WTC11 (cell line): ENCODE measurements around the gene IRX3. TPM values are rescaled to one million over a fixed set of nuclear protein-coding genes. Genes with fewer than 3 reads are reported as not detected.

Experiments
- ATAC-seq: fragments of 200-7000 bp; cut with Tn5 transposase; 2 replicates; pipeline ENCODE4 v1.10.0; 2021; ENCODE audit warnings: mild to moderate bottlenecking, moderate library complexity
- CTCF ChIA-PET: fragments of 300-600 bp; sonication (Branson Sonifier 250); formaldehyde crosslinking; loops from one replicate; lab custom pipeline; 2021; ENCODE audit warnings: antibody characterized with exemption; lab: Charles Lee
- POLR2A ChIA-PET: fragments of 350-600 bp; sonication (Branson Sonifier 250); formaldehyde crosslinking; loops from one replicate; lab custom pipeline; 2021; ENCODE audit warnings: antibody characterized with exemption; lab: Charles Lee
- DNase-seq: peaks from one replicate; pipeline ENCODE4 v3.0.0; 2021; ENCODE audit warnings: low spot score
- H3K27ac Mint-ChIP-seq: 2 replicates; pipeline ENCODE4 v1.8.0; 2021; ENCODE audit warnings: mixed read lengths
- H3K27me3 Mint-ChIP-seq: 2 replicates; pipeline ENCODE4 v1.8.0; 2021; ENCODE audit warnings: low read depth, mild to moderate bottlenecking, moderate library complexity, mixed read lengths
- H3K36me3 Mint-ChIP-seq: 2 replicates; pipeline ENCODE4 v1.8.0; 2021; ENCODE audit warnings: mixed read lengths
- H3K4me1 Mint-ChIP-seq: 2 replicates; pipeline ENCODE4 v1.8.0; 2022; ENCODE audit warnings: mixed read lengths
- H3K4me3 Mint-ChIP-seq: 2 replicates; pipeline ENCODE4 v1.8.0; 2021; ENCODE audit warnings: mild to moderate bottlenecking, moderate library complexity, mixed read lengths
- H3K9me3 Mint-ChIP-seq: 2 replicates; pipeline ENCODE4 v1.8.0; 2021; ENCODE audit warnings: mixed read lengths
- CBFB ChIP-seq: sonication (generic); formaldehyde crosslinking; IDR thresholded peaks from 2 replicates; pipeline ENCODE4 v1.8.1; 2022; ENCODE audit warnings: mild to moderate bottlenecking, low read depth, missing genetic modification reagents
- CREB1 ChIP-seq: sonication (generic); formaldehyde crosslinking; IDR thresholded peaks from 2 replicates; pipeline ENCODE4 v1.8.0; 2023; ENCODE audit warnings: mild to moderate bottlenecking, missing genetic modification reagents
- E2F5 ChIP-seq: sonication (generic); formaldehyde crosslinking; IDR thresholded peaks from 2 replicates; pipeline ENCODE4 v1.8.1; 2022; ENCODE audit warnings: mild to moderate bottlenecking, moderate library complexity, missing genetic modification reagents
- ELF4 ChIP-seq: sonication (generic); formaldehyde crosslinking; IDR thresholded peaks from 2 replicates; pipeline ENCODE4 v1.8.1; 2022; ENCODE audit warnings: low read depth, mild to moderate bottlenecking, moderate library complexity, missing genetic modification reagents
- ETV6 ChIP-seq: sonication (generic); formaldehyde crosslinking; IDR thresholded peaks from 2 replicates; pipeline ENCODE4 v1.8.1; 2022; ENCODE audit warnings: mild to moderate bottlenecking, missing genetic modification reagents
- FOXK1 ChIP-seq: sonication (generic); formaldehyde crosslinking; IDR thresholded peaks from 2 replicates; pipeline ENCODE4 v1.8.0; 2022; ENCODE audit warnings: mild to moderate bottlenecking, moderate library complexity, missing genetic modification reagents
- GTF2I ChIP-seq: fragments of 250-450 bp; sonication (Bioruptor Pico); conservative IDR thresholded peaks from 2 replicates; pipeline ENCODE4 v1.4.0; 2021; ENCODE audit warnings: mild to moderate bottlenecking
- HMGA2 ChIP-seq: fragments of 250-450 bp; sonication (Bioruptor Pico); IDR thresholded peaks from 2 replicates; pipeline ENCODE4 v1.4.0; 2021; ENCODE audit warnings: mild to moderate bottlenecking, moderate library complexity
- JAZF1 ChIP-seq: fragments of 250-450 bp; sonication (Bioruptor Pico); IDR thresholded peaks from 2 replicates; pipeline ENCODE4 v1.9.0; 2021; ENCODE audit warnings: moderate library complexity, mild to moderate bottlenecking, inconsistent platforms
- MAX ChIP-seq: sonication (generic); formaldehyde crosslinking; IDR thresholded peaks from 2 replicates; pipeline ENCODE4 v1.8.0; 2022; ENCODE audit warnings: mild to moderate bottlenecking, missing genetic modification reagents
- MYBL2 ChIP-seq: sonication (generic); formaldehyde crosslinking; IDR thresholded peaks from 2 replicates; pipeline ENCODE4 v1.8.1; 2023; ENCODE audit warnings: mild to moderate bottlenecking, moderate library complexity, missing genetic modification reagents
- NFYB ChIP-seq: sonication (generic); formaldehyde crosslinking; conservative IDR thresholded peaks from 2 replicates; pipeline ENCODE4 v1.8.0; 2022; ENCODE audit warnings: low read depth, missing genetic modification reagents
- NR3C1 ChIP-seq: sonication (generic); formaldehyde crosslinking; conservative IDR thresholded peaks from 2 replicates; pipeline ENCODE4 v1.8.1; 2023; ENCODE audit warnings: low read depth, mild to moderate bottlenecking, missing genetic modification reagents
- PREB ChIP-seq: sonication (generic); formaldehyde crosslinking; IDR thresholded peaks from 2 replicates; pipeline ENCODE4 v1.8.1; 2022; ENCODE audit warnings: mild to moderate bottlenecking, missing genetic modification reagents, moderate library complexity, borderline replicate concordance
- SP1 ChIP-seq: sonication (generic); formaldehyde crosslinking; conservative IDR thresholded peaks from 2 replicates; pipeline ENCODE4 v1.8.1; 2022; ENCODE audit warnings: missing genetic modification reagents
- TP53 ChIP-seq: sonication (generic); formaldehyde crosslinking; IDR thresholded peaks from 2 replicates; pipeline ENCODE4 v1.8.1; 2023; ENCODE audit warnings: mild to moderate bottlenecking, missing genetic modification reagents
- ZBTB21 ChIP-seq: sonication (generic); formaldehyde crosslinking; IDR thresholded peaks from 2 replicates; pipeline ENCODE4 v1.8.1; 2023; ENCODE audit warnings: mild to moderate bottlenecking, missing genetic modification reagents, borderline replicate concordance
- ZNF138 ChIP-seq: sonication (generic); formaldehyde crosslinking; conservative IDR thresholded peaks from 2 replicates; pipeline ENCODE4 v1.8.1; 2022; ENCODE audit warnings: mild to moderate bottlenecking, moderate library complexity, missing genetic modification reagents
- ZNF317 ChIP-seq: sonication (generic); formaldehyde crosslinking; IDR thresholded peaks from 2 replicates; pipeline ENCODE4 v1.8.1; 2023; ENCODE audit warnings: low read depth, mild to moderate bottlenecking, moderate library complexity, missing genetic modification reagents, borderline replicate concordance
- ZNF396 ChIP-seq: fragments of 250-450 bp; sonication (Bioruptor Pico); IDR thresholded peaks from 2 replicates; pipeline ENCODE4 v1.8.0; 2021; ENCODE audit warnings: mild to moderate bottlenecking, moderate library complexity, borderline replicate concordance
- ZNF423 ChIP-seq: fragments of 250-450 bp; sonication (Bioruptor Pico); IDR thresholded peaks from 2 replicates; pipeline ENCODE4 v2.1.2; 2022; ENCODE audit warnings: mild to moderate bottlenecking, moderate library complexity
- ZNF532 ChIP-seq: fragments of 250-450 bp; sonication (Bioruptor Pico); IDR thresholded peaks from 2 replicates; pipeline ENCODE4 v1.9.0; 2021; ENCODE audit warnings: mild to moderate bottlenecking, borderline replicate concordance
- total RNA-seq: library from RNA; stranded (reverse); gene quantifications from 3 replicates; pipeline ENCODE4 v1.2.3, GENCODE V29; 2021
- TF ChIP-seq, protein P1 (sequence below): fragments of 200-600 bp; IDR thresholded peaks from 2 replicates; pipeline ENCODE4 v1.8.0; 2022; ENCODE audit warnings: antibody characterized with exemption
- TF ChIP-seq, protein P2 (sequence below): sonication (generic); formaldehyde crosslinking; IDR thresholded peaks from 2 replicates; pipeline ENCODE4 v1.8.0; 2022; ENCODE audit warnings: mild to moderate bottlenecking, missing genetic modification reagents

The IRX3 gene
- total RNA-seq, 1 experiment from 2014 or later, result 1.1 TPM

- H3K36me3 Mint-ChIP-seq, result no peaks in the 10 kb centered on the region
- ATAC-seq, result no peak
- DNase-seq, result no peak
- H3K9me3 Mint-ChIP-seq, result 0 out of 2 replicates have a peak, but pooled peaks cover under 1% of the 10 kb centered on the region
- ChIA-PET POLR2A (no interaction called here), CTCF (no interaction called here)
- peaks cover 93% of the 10 kb centered on the region for H3K27me3 Mint-ChIP-seq
- H3K27ac Mint-ChIP-seq, result no peak overlapping the region
- H3K4me3 Mint-ChIP-seq, result no peak overlapping the region
- peaks cover 56% of the 10 kb centered on the region for H3K4me1 Mint-ChIP-seq
- TF ChIP-seq FOXK1 (CRISPR knock-in tag), result no peak
- no peak for TF ChIP-seq ZNF396 (CRISPR knock-in tag)
- no peak for TF ChIP-seq CBFB (CRISPR knock-in tag)
- no peak for TF ChIP-seq NFYB (CRISPR knock-in tag)
- no peak for TF ChIP-seq ELF4 (CRISPR knock-in tag)
These were observed 47.6 kb upstream of the IRX3 start for GRCh38 chr16:54334208-54334607.

- DNase-seq, result peak; percentile 56
- no peaks in the 10 kb centered on the region for H3K9me3 Mint-ChIP-seq
- peaks cover 95% of the 10 kb centered on the region for H3K27me3 Mint-ChIP-seq
- CTCF ChIA-PET, result interaction anchor here (1.1 to 2.0 kb wide), 4 partner anchors 10 to 588 kb away, joined by 3 to 7 read pairs (median 4); no protein-coding TSS in a partner anchor
- H3K4me1 Mint-ChIP-seq, result peaks cover 52% of the 10 kb centered on the region
- H3K4me3 Mint-ChIP-seq, result peak overlapping the region; percentile 33; the same call in 1 of the 2 replicates
- H3K27ac Mint-ChIP-seq, result peak overlapping the region; percentile 94
- POLR2A ChIA-PET, result interaction anchor here (1.0 kb wide), 2 partner anchors 10 to 11 kb away, joined by 3 to 4 read pairs; no protein-coding TSS in a partner anchor
- no peaks in the 10 kb centered on the region for H3K36me3 Mint-ChIP-seq
- ATAC-seq, result peak; percentile 96
- TF ChIP-seq TP53 (CRISPR knock-in tag) (no peak), ZNF532 (CRISPR knock-in tag) (no peak), PREB (CRISPR knock-in tag) (no peak), ETV6 (peak; percentile 61), ZNF138 (no peak), HMGA2 (CRISPR knock-in tag) (no peak), MYBL2 (CRISPR knock-in tag) (no peak), ZBTB21 (no peak), GTF2I (CRISPR knock-in tag) (peak; percentile 82; the same call in 1 of the 2 replicates), CREB1 (CRISPR knock-in tag) (no peak), NR3C1 (no peak), E2F5 (no peak), ZNF317 (CRISPR knock-in tag) (no peak), ZNF423 (peak; percentile 79), SP1 (peak; percentile 47), JAZF1 (CRISPR knock-in tag) (no peak), CBFB (CRISPR knock-in tag) (no peak), MAX (CRISPR knock-in tag) (no peak)
- TF ChIP-seq, protein P1, sequence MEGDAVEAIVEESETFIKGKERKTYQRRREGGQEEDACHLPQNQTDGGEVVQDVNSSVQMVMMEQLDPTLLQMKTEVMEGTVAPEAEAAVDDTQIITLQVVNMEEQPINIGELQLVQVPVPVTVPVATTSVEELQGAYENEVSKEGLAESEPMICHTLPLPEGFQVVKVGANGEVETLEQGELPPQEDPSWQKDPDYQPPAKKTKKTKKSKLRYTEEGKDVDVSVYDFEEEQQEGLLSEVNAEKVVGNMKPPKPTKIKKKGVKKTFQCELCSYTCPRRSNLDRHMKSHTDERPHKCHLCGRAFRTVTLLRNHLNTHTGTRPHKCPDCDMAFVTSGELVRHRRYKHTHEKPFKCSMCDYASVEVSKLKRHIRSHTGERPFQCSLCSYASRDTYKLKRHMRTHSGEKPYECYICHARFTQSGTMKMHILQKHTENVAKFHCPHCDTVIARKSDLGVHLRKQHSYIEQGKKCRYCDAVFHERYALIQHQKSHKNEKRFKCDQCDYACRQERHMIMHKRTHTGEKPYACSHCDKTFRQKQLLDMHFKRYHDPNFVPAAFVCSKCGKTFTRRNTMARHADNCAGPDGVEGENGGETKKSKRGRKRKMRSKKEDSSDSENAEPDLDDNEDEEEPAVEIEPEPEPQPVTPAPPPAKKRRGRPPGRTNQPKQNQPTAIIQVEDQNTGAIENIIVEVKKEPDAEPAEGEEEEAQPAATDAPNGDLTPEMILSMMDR, result no peak
- TF ChIP-seq, protein P2, sequence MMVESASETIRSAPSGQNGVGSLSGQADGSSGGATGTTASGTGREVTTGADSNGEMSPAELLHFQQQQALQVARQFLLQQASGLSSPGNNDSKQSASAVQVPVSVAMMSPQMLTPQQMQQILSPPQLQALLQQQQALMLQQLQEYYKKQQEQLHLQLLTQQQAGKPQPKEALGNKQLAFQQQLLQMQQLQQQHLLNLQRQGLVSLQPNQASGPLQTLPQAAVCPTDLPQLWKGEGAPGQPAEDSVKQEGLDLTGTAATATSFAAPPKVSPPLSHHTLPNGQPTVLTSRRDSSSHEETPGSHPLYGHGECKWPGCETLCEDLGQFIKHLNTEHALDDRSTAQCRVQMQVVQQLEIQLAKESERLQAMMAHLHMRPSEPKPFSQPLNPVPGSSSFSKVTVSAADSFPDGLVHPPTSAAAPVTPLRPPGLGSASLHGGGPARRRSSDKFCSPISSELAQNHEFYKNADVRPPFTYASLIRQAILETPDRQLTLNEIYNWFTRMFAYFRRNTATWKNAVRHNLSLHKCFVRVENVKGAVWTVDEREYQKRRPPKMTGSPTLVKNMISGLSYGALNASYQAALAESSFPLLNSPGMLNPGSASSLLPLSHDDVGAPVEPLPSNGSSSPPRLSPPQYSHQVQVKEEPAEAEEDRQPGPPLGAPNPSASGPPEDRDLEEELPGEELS (CRISPR knock-in tag), result peak; percentile 90; the same call in 1 of the 2 replicates
These were observed 44.8 kb upstream of the IRX3 start for GRCh38 chr16:54331241-54332002.
